Tibial artery (tissue), 4 donors: Measurements from ENCODE around the gene CYP20A1.
"Not testable (repeated sequence)": the region's sequence is repeated elsewhere in the genome, so short reads cannot be mapped to it uniquely, and the experiment has no call there.

ENCODE experiments used
- DNase-seq, 2 donors: peaks; one replicate each; pipeline ENCODE4 v3.0.0-alpha.2; 2019
- H3K27ac ChIP-seq, 2 donors: fragments of 200-600 bp; sonication (generic) in 1 of 2; 1 replicate in 1 of 2; 2 replicates in 1 of 2; pipeline ENCODE4 v1.5.1; 2018 to 2019; ENCODE audit warnings: mild to moderate bottlenecking in 1 of 2
- H3K27me3 ChIP-seq, 2 donors: fragments of 200-600 bp; sonication (generic) in 1 of 2; one replicate each; pipeline versions ENCODE4 v1.5.1 to v1.6.0; 2016 to 2019
- H3K36me3 ChIP-seq, 3 donors: fragments of 200-600 bp; sonication (generic) in 2 of 3; one replicate each; pipeline ENCODE4 v1.5.1; 2016 to 2019; ENCODE audit warnings: mild to moderate bottlenecking in 2 of 3
- H3K4me1 ChIP-seq, 4 donors: fragments of 200-600 bp; sonication (generic) in 2 of 4; 1 replicate in 3 of 4; 2 replicates in 1 of 4; pipeline ENCODE4 v1.5.1; 2016 to 2019
- H3K4me3 ChIP-seq, 2 donors: fragments of 200-600 bp; sonication (generic) in 1 of 2; 1 replicate in 1 of 2; 2 replicates in 1 of 2; pipeline ENCODE4 v1.5.1; 2018 to 2019; ENCODE audit warnings: mild to moderate bottlenecking in 2 of 2
- H3K9me3 ChIP-seq, 3 donors: fragments of 200-600 bp; sonication (generic) in 1 of 3; one replicate each; pipeline ENCODE4 v1.5.1; 2016 to 2019
- CTCF ChIP-seq, 2 experiments: fragments of 200-600 bp in 1 of 2; fragments of 450-650 bp in 1 of 2; IDR thresholded peaks; one replicate each; pipeline ENCODE4 v1.5.1; 2017 to 2019; ENCODE audit warnings: antibody characterized with exemption in 2 of 2, mild to moderate bottlenecking in 1 of 2, moderate library complexity in 1 of 2
- intact Hi-C: fragments of 100-400 bp; cut with DNase I; formaldehyde crosslinking; loops from one replicate; pipeline ENCODE4 v1.15.0; 2023; ENCODE audit warnings: low total_unique reads

Gene CYP20A1, protein sequence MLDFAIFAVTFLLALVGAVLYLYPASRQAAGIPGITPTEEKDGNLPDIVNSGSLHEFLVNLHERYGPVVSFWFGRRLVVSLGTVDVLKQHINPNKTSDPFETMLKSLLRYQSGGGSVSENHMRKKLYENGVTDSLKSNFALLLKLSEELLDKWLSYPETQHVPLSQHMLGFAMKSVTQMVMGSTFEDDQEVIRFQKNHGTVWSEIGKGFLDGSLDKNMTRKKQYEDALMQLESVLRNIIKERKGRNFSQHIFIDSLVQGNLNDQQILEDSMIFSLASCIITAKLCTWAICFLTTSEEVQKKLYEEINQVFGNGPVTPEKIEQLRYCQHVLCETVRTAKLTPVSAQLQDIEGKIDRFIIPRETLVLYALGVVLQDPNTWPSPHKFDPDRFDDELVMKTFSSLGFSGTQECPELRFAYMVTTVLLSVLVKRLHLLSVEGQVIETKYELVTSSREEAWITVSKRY

DNA sequence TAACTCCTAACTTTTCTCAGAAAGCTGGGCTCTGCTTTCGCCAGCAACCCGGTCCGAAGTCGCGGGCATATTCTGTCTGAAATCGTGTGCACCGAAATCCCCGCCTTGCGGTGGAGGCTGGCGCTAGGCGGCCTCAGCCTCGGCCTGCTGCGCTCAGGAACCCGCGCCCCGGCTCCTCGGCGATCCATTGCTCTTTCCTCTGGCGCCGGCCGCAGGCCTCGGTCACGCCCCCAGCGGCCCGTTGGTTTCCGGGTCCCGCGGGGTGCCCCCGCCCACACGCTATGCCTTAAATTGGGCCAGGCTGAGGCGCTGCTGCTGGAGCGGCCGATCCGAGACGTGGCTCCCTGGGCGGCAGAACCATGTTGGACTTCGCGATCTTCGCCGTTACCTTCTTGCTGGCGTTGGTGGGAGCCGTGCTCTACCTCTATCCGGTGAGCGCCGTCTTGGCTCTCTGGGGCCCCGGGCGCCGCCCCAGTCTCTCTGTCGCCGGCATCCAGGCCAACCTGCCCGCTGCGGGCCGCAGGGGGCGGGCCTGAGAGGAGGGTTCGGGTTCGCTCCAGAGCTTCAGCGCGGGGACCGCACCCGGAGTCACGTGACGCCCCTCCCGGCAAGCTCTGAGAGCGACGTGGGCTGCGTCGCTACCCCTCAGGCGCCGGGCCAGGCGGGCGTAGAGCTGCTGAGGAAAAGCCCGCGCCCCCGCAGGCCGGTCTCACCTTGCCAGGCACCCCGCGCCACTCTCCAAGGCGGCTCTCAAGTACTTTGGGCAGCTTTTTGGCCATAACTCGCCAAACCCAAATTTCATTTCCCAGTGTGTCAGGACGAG, at the start of gene CYP20A1:
CYP20A1 (plus strand) TSS at position 315 of the 823 bp plus-strand sequence; CDS start at position 360, 45 bp downstream.
- no peaks in the 10 kb centered on the region for H3K27me3 ChIP-seq
- H3K4me3 ChIP-seq, result peak within 1 kb of the TSS; percentile 77 to 80
- H3K9me3 ChIP-seq, result no peaks in the 10 kb centered on the region
- peak; percentile 96 to 98 for DNase-seq
- H3K4me1 ChIP-seq, result peaks cover 0 to 21% (median 14%) of the 10 kb centered on the region in 4 donors
- TF ChIP-seq CTCF (IDR thresholded peaks at IDR 0.05), result peak; percentile 44 to 49
- peak within 1 kb of the TSS; percentile 94 to 95 for H3K27ac ChIP-seq
- intact Hi-C loops, result no loop called here
- H3K36me3 ChIP-seq, result peaks cover 0 to 23% (median 9%) of the 10 kb centered on the region in 3 donors

DNA sequence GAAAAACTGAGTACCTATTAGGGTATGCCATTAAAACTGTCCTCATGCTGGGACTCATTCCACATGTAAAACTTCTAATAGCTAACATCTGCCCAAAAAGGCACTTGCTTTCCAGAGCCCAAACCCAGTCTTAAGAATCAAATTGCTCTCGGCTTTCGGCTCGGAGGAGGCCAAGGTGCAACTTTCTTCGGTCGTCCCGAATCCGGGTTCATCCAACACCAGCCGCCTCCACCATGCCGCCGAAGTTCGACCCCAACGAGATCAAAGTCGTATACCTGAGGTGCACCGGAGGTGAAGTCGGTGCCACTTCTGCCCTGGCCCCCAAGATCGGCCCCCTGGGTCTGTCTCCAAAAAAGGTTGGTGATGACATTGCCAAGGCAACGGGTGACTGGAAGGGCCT, 48.3 kb upstream of the CYP20A1 start:
- DNase-seq, H3K4me1 ChIP-seq, H3K27me3 ChIP-seq, H3K9me3 ChIP-seq, H3K4me3 ChIP-seq, H3K27ac ChIP-seq, intact Hi-C loops: not testable (repeated sequence)
- peaks cover 66 to 73% (median 71%) of the 10 kb centered on the region in 3 donors for H3K36me3 ChIP-seq

GRCh38 chr2:203191026-203191425, 47.8 kb upstream of the CYP20A1 start:
- H3K4me3 ChIP-seq, DNase-seq, H3K27ac ChIP-seq, H3K4me1 ChIP-seq, intact Hi-C loops, H3K9me3 ChIP-seq, H3K27me3 ChIP-seq: not testable (repeated sequence)
- peaks cover 66 to 73% (median 71%) of the 10 kb centered on the region in 3 donors for H3K36me3 ChIP-seq

DNA sequence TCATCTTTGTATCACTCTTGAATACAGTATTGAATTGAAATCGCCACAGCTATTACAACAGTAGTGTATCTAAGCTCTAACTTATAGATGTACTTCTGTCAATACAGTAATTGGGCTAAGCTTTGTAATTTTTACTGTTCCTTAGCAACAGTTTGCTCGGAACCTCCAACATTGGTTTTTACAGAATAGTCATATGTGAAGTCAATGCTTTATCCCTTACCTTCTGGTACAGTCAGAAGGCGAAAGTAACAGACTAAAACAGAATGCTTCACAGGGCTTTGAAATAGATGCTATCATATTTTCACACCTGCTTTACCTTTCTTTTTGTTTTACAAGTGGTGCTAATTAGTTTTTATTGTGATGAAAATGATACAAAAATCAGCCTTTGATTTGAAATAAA, 46.9 kb upstream of the CYP20A1 start:
- DNase-seq, result no peak
- Histone ChIP-seq H3K36me3 (peaks cover 66 to 71% (median 68%) of the 10 kb centered on the region in 3 donors), H3K27ac (no peak overlapping the region), H3K27me3 (no peaks in the 10 kb centered on the region), H3K4me3 (no peak overlapping the region), H3K9me3 (no peaks in the 10 kb centered on the region), H3K4me1 (no peaks in the 10 kb centered on the region)
- intact Hi-C loops, result no loop called here
- no peak for TF ChIP-seq CTCF (IDR thresholded peaks at IDR 0.05)

DNA sequence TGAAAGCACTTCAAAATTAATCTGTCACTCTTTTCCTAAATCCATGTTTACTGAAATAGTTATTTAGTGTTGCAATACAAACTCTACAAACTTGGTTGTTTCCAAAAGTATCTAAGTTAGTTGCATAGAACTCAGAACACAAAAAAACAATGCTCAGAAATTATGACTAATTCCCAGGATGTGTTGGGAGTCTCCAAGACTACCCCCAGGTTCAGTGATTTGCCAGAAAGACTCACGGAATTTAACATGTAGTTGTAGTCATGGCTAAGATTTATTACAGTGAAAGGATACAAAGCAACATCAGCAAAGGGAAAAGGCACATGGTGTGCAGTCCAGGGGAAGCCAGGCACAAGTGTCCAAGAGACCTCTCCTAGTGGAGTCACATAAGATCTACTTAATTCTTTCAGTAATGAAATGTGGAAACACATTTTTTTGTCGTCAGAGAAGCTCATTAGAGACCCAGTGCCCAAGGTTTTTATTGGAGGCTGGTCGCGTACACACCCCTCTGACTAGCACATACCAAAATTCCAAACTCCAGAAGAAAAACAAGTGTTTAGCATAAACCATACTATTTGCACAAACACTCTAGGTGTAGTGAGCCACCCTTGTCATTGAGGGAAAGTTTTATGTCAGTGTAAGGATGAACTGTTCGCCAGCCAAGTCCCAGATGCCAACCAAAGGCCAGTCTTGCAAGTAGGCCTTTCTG, 43.3 kb upstream of the CYP20A1 start:
- H3K27ac ChIP-seq, result no peak overlapping the region
- H3K4me1 ChIP-seq, result no peaks in the 10 kb centered on the region
- no peak for DNase-seq
- intact Hi-C loops, result no loop called here
- no peaks in the 10 kb centered on the region for H3K27me3 ChIP-seq
- no peak overlapping the region for H3K4me3 ChIP-seq
- peaks cover 68 to 82% (median 78%) of the 10 kb centered on the region in 3 donors for H3K36me3 ChIP-seq
- TF ChIP-seq CTCF (IDR thresholded peaks at IDR 0.05), result no peak
- H3K9me3 ChIP-seq, result no peaks in the 10 kb centered on the region

DNA sequence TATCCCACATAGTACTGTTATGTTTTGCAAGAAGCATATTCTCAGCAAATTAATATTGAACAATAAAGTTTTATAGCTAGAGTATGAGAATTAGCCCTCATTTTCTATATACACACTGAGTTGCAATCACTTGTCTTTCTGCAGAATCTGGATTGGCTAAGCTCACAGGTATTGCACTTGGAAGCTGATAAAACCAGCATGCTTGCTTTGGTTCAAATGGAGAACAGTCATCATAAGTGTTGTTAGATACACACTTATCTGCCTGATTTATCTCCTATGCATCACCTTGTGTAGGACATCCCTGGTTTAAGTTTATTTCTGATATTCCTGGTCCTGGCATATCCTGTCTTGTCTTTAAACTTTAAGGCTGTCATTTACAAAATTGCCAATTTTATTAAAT, 38.0 kb upstream of the CYP20A1 start:
- no peaks in the 10 kb centered on the region for H3K9me3 ChIP-seq
- no peak for DNase-seq
- H3K27ac ChIP-seq, result no peak overlapping the region
- peaks cover 75 to 82% (median 82%) of the 10 kb centered on the region in 3 donors for H3K36me3 ChIP-seq
- no peaks in the 10 kb centered on the region for H3K27me3 ChIP-seq
- no peak overlapping the region for H3K4me3 ChIP-seq
- no peak for TF ChIP-seq CTCF (IDR thresholded peaks at IDR 0.05)
- intact Hi-C loops, result no loop called here
- no peaks in the 10 kb centered on the region for H3K4me1 ChIP-seq
